Left forelimb (tissue), 1 donor: ENCODE data around the gene YBX1.
"Not testable (repeated sequence)": the region's sequence is repeated elsewhere in the genome, so short reads cannot be mapped to it uniquely, and the experiment has no call there.

Source experiments
- DNase-seq: peaks from one replicate; pipeline ENCODE4 v3.0.0-alpha.2; 2018; ENCODE audit warnings: low spot score

YBX1 gene

GRCh38 chr1:42748461-42749410 lies 66.5 kb downstream of the YBX1 start:
- DNase-seq: no peak

GRCh38 chr1:42750041-42750440 lies 67.8 kb downstream of the YBX1 start:
- DNase-seq: no peak

- DNase-seq: not testable (repeated sequence)
These were observed 69.4 kb downstream of the YBX1 start for GRCh38 chr1:42751511-42752070.

GRCh38 chr1:42752284-42752683 lies 70.1 kb downstream of the YBX1 start:
- DNase-seq: no peak

GRCh38 chr1:42753070-42753469 lies 70.9 kb downstream of the YBX1 start:
- no peak for DNase-seq
